Breast epithelium (tissue), 4 donors: ENCODE results near the gene TRERF1. TPM values are rescaled to one million over a fixed set of nuclear protein-coding genes. Genes with fewer than 3 reads are reported as not detected.

Source experiments
- DNase-seq, 2 donors: peaks; one replicate each; pipeline ENCODE4 v3.0.0-alpha.2; 2019; ENCODE audit warnings: low spot score in 2 of 2
- H3K27ac ChIP-seq, 2 donors: fragments of 200-600 bp; sonication (generic) in 1 of 2; one replicate each; pipeline ENCODE4 v1.5.1; 2016 to 2019; ENCODE audit warnings: mild to moderate bottlenecking in 1 of 2
- H3K27me3 ChIP-seq, 2 donors: fragments of 200-600 bp; sonication (generic) in 1 of 2; one replicate each; pipeline versions ENCODE4 v1.5.1 to v1.6.0; 2017 to 2019; ENCODE audit warnings: control low read depth in 1 of 2, mild to moderate bottlenecking in 1 of 2
- H3K36me3 ChIP-seq: fragments of 200-600 bp; one replicate; pipeline ENCODE4 v1.5.1; 2019
- H3K4me1 ChIP-seq, 2 donors: fragments of 200-600 bp; sonication (generic); one replicate each; pipeline ENCODE4 v1.5.1; 2016 to 2019; ENCODE audit warnings: control low read depth in 1 of 2
- H3K4me3 ChIP-seq, 3 donors: fragments of 200-600 bp; sonication (generic); 1 replicate in 2 of 3; 2 replicates in 1 of 3; pipeline ENCODE4 v1.5.1; 2016 to 2019; ENCODE audit warnings: mild to moderate bottlenecking in 3 of 3, moderate library complexity in 2 of 3
- H3K9me3 ChIP-seq, 2 donors: fragments of 200-600 bp; sonication (generic) in 1 of 2; one replicate each; pipeline ENCODE4 v1.5.1; 2016 to 2019; ENCODE audit warnings: control low read depth in 1 of 2
- CTCF ChIP-seq, 3 donors: fragments of 450-650 bp; IDR thresholded peaks; one replicate each; pipeline ENCODE4 v1.5.1; 2016 to 2017; ENCODE audit warnings: antibody characterized with exemption in 3 of 3, mild to moderate bottlenecking in 3 of 3, moderate library complexity in 3 of 3
- POLR2A ChIP-seq: fragments of 450-650 bp; IDR thresholded peaks from one replicate; pipeline ENCODE4 v1.6.1; 2016; ENCODE audit warnings: antibody characterized with exemption, mild to moderate bottlenecking, moderate library complexity
- POLR2AphosphoS5 ChIP-seq, 3 donors: sonication (generic); formaldehyde crosslinking; IDR thresholded peaks; one replicate each; pipeline ENCODE4 v1.6.1; 2017; ENCODE audit warnings: antibody characterized with exemption in 3 of 3
- intact Hi-C: fragments of 100-400 bp; cut with DNase I; formaldehyde crosslinking; loops from one replicate; pipeline ENCODE4 v1.15.1; 2023; ENCODE audit warnings: low total_unique reads
- total RNA-seq, 3 donors: library from RNA; depleted of rRNA; stranded (reverse); fragments of >200 nt; gene quantifications; one replicate each; pipeline ENCODE4 v1.1.0, GENCODE V29; 2016

TRERF1 gene
- total RNA-seq, 3 donors from 2014 or later, result 3.9 to 5.4 (median 4.1) TPM

GRCh38 chr6:42423244-42423643 is 28.5 kb downstream of the TRERF1 start:
- no peak overlapping the region for H3K27ac ChIP-seq
- DNase-seq, result no peak
- no peaks in the 10 kb centered on the region for H3K4me1 ChIP-seq
- TF ChIP-seq CTCF (IDR thresholded peaks at IDR 0.05) (no peak), POLR2A (no peak), POLR2AphosphoS5 (IDR thresholded peaks at IDR 0.05) (no peak)
- no peaks in the 10 kb centered on the region for H3K36me3 ChIP-seq
- intact Hi-C loops, result no loop called here
- H3K27me3 ChIP-seq, result no peaks in the 10 kb centered on the region
- H3K9me3 ChIP-seq, result no peaks in the 10 kb centered on the region
- H3K4me3 ChIP-seq, result no peak overlapping the region

- no peak for TF ChIP-seq POLR2A
- no peak for TF ChIP-seq POLR2AphosphoS5 (IDR thresholded peaks at IDR 0.05)
- TF ChIP-seq CTCF (IDR thresholded peaks at IDR 0.05), result no peak
- Histone ChIP-seq H3K4me3 (no peak overlapping the region), H3K4me1 (no peaks in the 10 kb centered on the region), H3K27ac (no peak overlapping the region), H3K36me3 (no peaks in the 10 kb centered on the region), H3K9me3 (no peaks in the 10 kb centered on the region), H3K27me3 (no peaks in the 10 kb centered on the region)
- DNase-seq, result no peak
- intact Hi-C loops, result no loop called here
Observed at GRCh38 chr6:42420741-42421140, 31.0 kb downstream of the TRERF1 start.

- Histone ChIP-seq H3K27ac (no peak overlapping the region), H3K4me3 (no peak overlapping the region), H3K27me3 (no peaks in the 10 kb centered on the region), H3K36me3 (no peaks in the 10 kb centered on the region), H3K4me1 (no peaks in the 10 kb centered on the region), H3K9me3 (no peaks in the 10 kb centered on the region)
- intact Hi-C loops, result no loop called here
- no peak for DNase-seq
- no peak for TF ChIP-seq CTCF (IDR thresholded peaks at IDR 0.05)
- TF ChIP-seq POLR2AphosphoS5 (IDR thresholded peaks at IDR 0.05), result no peak
- no peak for TF ChIP-seq POLR2A
Observed at GRCh38 chr6:42419490-42420280, 32.0 kb downstream of the TRERF1 start.

DNA sequence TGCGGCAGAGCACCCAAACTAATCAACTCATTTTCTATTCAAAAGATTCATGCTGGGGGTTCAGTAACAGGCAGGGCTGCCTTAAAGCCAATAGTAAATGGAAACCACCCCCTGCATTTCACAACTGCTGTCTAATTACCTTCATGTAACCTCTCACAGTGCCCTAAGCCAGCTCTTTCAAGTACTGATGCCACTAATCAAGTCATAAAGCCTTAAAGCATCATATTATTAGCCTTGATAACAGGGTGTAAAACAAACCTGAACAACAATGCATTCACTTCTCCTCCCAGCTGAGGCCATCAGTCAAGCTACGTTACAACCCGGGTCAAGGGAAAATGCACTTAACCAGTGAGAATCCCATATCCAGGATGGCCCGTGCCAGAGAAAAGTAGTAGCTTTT is 33.0 kb downstream of the TRERF1 start:
- Histone ChIP-seq H3K27ac (no peak overlapping the region), H3K4me1 (no peaks in the 10 kb centered on the region), H3K9me3 (no peaks in the 10 kb centered on the region), H3K27me3 (no peaks in the 10 kb centered on the region), H3K4me3 (no peak overlapping the region), H3K36me3 (no peaks in the 10 kb centered on the region)
- TF ChIP-seq CTCF (IDR thresholded peaks at IDR 0.05) (no peak), POLR2A (no peak), POLR2AphosphoS5 (IDR thresholded peaks at IDR 0.05) (no peak)
- intact Hi-C loops, result no loop called here
- DNase-seq, result no peak

DNA sequence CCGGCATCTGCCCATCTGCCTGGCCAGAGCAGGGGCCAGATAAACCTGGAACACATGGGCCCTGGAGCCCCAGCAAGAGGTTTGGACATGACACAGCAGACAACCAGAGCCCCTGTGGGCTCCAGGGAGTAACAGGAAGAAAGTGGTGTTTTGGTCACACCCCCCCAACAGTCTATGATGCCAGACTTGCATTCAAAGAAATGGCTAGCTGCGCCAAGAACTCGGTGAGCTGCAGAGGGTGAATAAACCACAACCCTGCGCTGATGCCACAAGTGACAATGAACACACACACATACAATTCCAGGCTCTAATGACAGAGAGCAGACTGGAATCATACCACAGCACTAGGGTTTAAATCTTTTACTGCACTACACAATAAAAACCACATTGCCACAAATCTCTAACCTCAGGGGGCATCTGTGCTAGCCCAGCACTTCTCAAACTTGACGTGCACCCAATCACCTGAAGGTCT is 34.0 kb downstream of the TRERF1 start:
- Histone ChIP-seq H3K27ac (no peak overlapping the region), H3K36me3 (no peaks in the 10 kb centered on the region), H3K4me3 (no peak overlapping the region), H3K27me3 (no peaks in the 10 kb centered on the region), H3K9me3 (no peaks in the 10 kb centered on the region), H3K4me1 (no peaks in the 10 kb centered on the region)
- intact Hi-C loops, result no loop called here
- DNase-seq, result no peak
- TF ChIP-seq CTCF (IDR thresholded peaks at IDR 0.05) (no peak), POLR2A (no peak), POLR2AphosphoS5 (IDR thresholded peaks at IDR 0.05) (no peak)
